Superior temporal gyrus (tissue), 1 donor: Measurements from ENCODE around the gene ORM2.
"Not testable (repeated sequence)": the region's sequence is repeated elsewhere in the genome, so short reads cannot be mapped to it uniquely, and the experiment has no call there.

ENCODE experiments used
- DNase-seq: peaks from one replicate; pipeline ENCODE4 v3.0.0-alpha.2; 2016; ENCODE audit errors: extremely low spot score

The ORM2 gene

DNA sequence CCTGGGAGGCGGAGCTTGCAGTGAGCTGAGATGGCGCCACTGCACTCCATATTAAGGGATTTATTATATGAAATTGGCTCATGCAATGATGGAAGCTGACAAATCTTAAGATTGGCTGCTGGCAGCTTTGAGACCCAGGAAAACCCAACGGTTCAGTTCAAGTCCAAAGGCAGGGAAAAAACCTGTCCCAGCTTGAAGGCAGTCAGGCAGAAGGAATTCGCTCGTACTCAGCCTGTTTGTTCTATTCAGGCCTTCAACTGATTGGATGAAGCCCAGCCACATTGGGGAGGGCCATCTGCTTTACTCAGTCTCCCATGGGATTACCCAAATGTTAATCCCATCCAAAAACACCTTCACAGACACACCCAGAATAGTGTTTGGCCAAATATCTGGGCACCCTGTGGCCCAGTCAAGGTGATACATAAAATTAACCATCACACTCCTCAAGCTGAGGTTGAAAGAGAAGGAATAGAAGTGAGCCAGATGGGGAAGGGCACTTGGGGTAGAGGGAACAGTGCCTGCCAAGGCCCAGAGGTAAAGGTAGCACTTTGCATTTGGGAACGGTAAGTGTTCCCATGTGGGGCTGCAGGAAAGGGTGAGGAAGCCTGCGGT, 15.3 kb upstream of the ORM2 start:
- DNase-seq = no peak

DNA sequence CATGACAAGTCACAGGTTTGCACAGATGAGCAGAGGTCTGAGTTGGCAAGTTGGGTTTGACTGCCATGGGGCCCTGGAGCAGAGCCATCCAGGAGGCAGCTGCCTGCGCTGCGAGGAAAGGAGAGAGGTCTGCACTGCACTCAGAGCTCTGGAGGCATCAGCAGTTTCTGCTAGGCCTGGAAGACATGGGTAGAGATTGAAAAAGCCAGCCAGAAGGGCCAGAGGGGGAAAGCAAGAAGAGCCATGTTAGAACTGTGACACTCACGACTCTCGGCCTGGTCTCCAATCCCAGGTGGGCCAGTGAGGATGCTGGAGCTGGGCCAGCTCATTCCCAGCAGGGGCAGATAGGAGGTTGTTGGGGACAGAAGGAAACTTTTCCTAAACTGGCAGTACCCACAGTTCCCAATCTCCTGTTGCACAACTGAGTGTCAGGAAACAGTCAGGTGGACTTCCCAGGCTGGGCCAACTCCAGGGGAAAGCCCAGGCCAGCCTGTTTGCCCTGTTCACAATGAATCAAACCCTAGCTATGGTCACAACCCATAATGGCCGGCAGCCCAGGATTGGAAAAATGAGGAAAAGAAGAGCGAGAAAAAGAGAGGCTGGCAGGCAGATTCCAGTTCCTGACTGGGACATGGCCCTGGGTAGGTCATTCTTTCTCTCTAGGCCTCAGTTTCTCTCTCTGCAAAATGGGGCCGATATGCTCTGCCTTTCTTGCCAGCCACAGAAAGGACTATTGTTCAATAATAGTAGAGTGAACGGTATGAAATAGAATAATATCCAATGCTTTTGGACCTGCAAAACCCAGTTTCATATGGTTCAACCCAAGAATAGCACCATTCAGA, 14.6 kb upstream of the ORM2 start:
- no peak for DNase-seq

DNA sequence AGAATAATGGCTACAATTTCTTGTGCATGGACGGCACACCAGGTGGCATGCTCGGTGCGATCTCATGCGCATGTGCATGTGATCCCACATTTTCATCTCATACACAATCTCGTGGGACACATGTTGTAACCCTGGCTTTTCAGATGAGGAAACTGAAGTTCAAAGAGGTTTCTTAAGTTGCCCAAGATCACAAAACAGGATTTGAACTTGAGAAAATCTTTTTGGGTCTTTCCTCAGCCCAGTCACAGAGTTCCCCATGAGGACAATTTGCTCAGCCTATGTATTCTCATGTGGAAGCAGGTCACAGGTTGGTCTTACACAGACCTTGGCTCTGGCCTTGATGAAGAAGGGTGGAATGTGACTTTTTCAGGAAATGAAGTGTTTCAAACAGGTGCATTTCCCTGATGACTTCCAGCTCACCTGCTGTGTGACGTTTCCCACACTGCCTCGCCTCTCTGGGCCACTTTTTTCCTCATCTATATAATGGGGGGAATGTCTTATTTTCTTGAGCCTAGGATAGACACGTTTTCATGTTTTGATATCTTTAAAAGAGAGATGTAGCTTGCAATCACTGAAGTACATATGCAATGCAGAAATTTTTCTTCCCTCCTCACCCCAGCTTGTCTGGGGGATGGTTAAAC, 13.8 kb upstream of the ORM2 start:
- no peak for DNase-seq

DNA sequence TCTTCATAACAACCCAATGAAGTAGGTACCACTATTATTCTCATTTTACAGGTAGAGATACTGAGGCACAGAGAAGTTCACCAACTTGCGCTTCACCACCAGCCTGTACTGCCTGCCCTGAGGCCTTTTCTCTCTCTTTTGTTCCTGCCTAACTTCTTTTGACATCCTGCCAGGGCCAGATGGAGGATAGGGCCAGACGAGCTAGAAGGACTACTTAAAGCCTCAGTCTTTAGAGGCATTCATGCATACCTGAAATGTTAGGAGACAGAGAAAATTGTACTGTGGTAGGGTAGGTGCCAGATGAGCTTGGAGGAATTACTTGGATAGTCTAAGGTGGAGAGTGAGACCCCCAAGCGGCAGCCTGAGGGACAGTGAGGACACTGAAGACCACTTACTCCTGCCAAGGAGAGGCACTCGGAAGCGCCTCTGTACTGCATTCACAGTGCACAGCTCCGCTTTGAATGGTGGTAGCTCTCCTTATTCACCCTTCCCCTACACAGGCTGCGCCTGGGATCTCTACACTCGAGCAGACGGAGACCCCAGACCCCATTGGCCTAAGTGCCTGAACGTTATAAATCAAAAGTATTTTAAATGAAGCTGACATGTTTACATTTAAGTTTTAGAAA, 13.0 kb upstream of the ORM2 start:
- no peak for DNase-seq

DNA sequence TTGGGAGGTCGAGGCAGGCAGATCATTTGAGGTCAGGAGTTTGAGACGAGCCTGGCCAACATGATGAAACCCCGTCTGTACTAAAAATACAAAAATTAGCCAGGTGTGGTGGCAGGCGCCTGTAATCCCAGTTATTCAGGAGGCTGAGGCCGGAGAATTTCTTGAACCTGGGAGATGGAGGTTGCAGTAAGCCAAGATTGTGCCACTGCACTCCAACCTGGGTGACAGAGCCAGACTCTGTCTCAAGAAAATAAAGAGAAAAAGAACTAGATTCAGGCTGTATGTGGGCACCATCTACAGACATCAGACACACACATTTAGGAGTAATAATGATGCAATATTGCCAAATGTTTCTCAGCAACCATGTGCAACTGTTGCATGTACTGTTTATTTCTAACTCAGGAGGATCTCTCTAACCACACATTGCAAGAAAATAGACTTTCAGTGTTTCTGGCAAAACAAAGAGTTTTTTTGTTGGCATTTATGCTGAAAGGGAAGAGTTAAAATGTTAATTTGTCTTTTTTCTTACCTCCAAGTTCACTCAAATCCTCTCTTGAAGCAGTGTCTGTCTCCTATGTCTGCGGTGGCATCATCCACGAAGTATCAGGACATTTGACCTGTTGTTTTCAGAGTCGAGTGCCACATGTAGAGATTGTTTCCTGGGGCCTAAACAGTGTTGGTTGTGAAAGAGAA, 11.9 kb upstream of the ORM2 start:
- DNase-seq = no peak

DNA sequence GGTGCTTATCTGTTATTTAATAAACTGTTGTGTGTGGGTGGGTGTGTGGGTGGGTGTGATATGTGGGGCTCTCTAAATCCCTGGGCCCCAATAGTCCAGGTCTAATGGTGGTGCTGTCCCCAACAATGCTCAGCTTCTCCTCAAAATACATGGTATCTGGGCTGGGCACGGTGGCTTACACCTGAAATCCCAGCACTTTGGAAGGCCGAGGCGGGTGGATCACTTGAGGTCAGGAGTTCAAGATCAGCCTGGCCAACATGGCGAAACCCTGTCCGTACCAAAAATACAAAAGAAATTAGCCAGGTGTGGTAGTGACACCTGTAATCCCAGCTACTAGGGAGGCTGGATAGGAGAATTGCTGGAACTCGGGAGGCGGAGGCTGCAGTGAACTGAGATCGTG, 11.3 kb upstream of the ORM2 start:
- no peak for DNase-seq

DNA sequence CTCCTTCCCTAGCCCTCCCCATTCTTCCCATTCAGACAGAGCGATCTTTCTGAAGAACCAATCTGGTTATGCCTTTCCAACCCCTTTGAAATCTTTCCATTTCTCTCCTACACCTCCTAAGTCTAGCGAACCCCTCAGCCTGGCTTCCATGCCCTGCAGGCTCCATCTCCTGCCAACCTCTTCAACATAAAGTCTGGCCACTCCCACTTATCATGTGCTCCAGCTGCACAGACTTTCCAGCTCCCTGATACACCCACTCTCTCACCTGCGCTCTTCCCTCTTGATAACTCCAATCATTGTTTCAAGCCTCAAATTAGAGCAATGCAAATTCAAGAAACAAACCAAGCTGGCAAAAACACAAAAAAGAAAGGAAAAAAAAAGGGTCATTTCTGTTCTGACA, 10.5 kb upstream of the ORM2 start:
- DNase-seq = no peak

DNA sequence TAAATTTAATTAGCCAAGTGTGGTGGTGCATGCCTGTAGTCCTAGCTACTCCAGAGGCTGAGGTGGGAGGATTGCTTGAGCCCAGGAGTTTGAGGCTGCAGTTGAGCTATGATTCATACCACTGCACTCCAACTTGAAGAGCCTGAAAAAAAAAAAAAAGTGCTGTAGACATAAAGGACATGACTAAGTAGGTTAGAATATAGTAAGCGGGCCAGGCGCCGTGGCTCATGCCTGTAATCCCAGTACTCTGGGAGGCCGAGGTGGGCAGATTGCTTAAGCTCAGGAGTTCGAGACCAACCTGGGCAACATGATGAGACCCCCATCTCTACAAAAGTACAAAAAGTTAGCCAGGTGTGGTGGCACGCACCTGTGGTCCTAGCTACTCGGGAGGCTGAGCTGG, 9.0 kb upstream of the ORM2 start:
- DNase-seq = not testable (repeated sequence)

DNA sequence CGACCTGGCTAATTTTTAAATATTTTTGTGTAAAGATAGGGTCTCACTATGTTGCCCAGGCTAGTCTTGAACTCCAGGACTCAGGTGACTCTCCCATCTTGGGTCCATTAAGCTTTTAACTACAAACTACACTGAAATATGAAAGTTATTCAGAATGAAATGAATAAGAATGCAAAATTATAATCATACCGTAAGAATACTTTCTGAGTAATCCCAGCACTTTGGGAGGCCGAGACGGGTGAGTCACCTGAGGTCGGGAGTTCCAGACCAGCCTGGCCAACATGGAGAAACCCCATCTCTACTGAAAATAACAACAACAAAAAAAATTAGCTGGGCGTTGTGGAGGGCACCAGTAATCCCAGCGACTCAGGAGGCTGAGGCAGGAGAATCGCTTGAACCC, 7.9 kb upstream of the ORM2 start:
- DNase-seq = no peak

DNA sequence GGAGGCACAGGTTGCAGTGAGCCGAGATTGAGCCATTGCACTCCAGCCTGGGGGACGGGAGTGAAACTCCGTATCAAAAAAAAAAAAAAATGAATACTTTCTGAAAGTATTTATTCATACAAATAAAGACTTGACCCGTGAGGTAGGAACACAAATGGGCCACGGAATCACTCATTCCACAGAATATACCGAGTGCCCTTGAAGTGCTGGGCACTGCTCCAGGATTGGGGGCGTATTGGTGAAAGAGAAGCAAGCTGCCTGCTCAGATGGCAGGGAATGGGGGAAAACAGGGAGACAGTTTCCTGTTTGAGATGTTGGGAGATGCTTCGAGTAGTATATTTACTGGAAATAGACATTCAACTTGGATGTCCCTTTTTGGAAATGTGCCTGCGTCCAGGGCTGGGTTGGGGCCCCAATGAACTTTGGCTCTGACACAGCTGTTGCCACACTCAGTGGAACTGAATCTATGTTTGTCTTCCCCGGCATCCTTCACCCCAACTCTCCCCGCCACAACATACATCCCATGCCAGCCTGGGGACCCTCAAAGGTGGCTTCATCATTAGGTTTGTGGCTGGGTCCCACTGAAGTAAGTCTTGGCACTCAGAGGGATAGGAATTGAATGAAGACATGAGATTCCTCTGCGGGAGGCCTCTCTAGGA, 7.4 kb upstream of the ORM2 start:
- not testable (repeated sequence) for DNase-seq

DNA sequence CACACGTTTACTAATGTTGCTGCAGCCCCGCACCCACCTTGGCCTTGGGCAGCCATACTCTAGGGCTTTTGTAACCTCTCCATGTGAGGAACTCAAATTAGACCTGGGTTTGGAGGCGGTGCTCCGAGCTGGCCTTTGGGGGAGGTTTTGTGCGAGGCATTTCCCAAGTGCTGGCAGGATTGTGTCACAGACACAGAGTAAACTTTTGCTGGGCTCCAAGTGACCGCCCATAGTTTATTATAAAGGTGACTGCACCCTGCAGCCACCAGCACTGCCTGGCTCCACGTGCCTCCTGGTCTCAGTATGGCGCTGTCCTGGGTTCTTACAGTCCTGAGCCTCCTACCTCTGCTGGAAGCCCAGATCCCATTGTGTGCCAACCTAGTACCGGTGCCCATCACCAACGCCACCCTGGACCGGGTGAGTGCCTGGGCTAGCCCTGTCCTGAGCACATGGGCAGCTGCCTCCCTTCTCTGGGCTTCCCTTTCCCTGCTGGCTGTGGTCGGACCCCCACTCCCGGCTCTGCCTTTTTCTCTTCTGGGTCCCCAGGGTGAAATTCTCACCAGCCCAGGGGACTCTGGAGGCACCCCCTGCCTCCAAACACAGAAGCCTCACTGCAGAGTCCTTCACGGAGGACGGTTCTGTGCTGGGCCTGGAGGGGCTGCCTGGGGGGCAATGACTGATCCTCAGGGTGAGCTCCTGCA, 6.7 kb upstream of the ORM2 start, which contains the start of gene ORM1:
TSS of gene ORM1 (plus strand) at position 268 of the 701 bp plus-strand sequence. CDS start at position 304, 36 bp downstream.
- not testable (repeated sequence) for DNase-seq

DNA sequence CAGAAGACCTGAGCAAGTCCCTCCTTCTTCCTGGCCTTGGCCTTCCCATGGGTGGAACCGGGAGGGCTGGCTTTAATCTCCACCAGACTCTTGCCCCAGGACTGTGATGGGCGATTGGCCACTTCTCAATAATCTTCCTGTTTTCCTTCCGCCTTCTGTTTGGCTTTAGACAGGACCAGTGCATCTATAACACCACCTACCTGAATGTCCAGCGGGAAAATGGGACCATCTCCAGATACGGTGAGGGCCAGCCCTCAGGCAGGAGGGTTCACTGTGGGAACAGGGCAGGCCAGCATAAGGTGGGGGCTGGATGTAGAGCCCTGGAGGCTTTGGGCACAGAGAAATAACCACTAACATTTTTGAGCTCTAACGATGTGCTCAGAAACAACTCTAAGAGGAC, 5.8 kb upstream of the ORM2 start:
- not testable (repeated sequence) for DNase-seq

DNA sequence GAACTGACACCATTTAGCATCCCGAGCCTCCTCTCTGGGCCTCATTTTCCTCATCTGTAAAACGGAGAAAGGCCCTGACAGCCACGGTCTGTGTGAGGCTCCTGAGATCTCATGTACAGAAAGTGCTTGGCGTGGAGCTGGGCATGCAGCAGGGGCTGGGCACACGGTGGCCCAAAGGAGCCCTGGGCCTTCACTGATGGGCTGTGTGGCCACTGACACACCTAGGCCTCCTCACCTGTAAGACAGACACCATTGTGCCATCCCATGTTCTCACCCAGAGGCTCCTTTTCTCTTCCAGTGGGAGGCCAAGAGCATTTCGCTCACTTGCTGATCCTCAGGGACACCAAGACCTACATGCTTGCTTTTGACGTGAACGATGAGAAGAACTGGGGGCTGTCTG, 5.2 kb upstream of the ORM2 start:
- no peak for DNase-seq

DNA sequence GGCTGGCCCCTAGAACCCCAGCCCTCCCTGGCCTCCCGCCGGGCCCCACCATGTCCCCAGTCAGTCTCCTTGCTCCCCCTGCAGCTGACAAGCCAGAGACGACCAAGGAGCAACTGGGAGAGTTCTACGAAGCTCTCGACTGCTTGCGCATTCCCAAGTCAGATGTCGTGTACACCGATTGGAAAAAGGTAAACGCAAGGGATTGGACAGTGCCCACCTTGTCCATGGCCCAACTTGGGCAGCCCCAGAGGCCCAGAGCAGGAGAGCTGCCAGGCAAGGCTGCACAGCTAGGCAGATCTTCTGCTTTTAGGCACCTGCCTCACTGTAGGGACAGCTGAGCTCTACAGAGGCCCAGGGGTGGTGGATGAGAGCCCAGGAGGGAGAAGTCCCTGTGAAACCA, 4.7 kb upstream of the ORM2 start:
- not testable (repeated sequence) for DNase-seq

DNA sequence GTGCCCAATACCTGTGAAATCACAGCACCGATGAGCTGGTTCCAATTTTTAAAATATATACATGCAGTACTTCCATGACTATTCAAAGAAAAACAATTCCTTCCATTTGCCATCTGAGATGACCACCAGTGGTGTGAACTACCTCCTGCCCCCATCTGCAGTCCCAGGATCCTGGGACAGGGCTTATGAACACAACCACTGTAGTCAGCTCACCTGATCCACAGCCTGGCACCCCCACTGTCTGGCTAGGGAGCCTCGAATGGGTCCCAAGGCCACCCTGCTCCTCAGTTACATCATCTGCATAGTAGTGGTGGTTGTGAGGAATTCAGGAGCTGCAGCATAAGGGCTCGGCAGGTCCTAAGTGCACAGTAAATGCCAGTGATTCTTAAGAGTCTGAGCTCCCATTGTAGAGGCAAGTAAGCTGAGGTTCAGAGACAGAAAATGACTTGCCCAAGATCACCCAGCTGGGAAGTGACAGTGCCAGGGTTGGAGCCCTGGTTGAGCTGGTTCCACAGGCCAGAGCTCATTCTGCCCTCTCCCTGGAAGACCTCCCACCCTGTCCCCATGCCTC, 3.9 kb upstream of the ORM2 start:
- DNase-seq = not testable (repeated sequence)

DNA sequence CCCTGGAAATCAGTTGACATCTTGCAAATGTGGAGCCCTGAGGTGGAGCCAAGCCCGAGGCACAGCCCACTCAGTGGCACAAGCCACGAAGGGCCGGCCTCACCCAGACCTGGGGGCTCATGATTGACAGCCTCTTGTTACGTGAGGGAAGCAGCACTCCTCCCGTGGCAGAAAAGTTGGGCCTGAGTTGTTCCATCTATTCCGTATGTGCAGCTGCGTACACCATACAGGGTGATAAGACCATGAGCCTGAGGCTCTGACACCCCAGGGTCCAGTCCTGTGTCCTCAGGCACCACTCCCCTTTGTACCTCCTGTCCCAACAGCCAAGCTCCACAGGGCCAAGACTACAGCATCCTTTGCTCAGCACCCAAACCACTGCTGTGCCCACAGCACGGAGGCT, 1.9 kb upstream of the ORM2 start:
- DNase-seq = no peak

DNA sequence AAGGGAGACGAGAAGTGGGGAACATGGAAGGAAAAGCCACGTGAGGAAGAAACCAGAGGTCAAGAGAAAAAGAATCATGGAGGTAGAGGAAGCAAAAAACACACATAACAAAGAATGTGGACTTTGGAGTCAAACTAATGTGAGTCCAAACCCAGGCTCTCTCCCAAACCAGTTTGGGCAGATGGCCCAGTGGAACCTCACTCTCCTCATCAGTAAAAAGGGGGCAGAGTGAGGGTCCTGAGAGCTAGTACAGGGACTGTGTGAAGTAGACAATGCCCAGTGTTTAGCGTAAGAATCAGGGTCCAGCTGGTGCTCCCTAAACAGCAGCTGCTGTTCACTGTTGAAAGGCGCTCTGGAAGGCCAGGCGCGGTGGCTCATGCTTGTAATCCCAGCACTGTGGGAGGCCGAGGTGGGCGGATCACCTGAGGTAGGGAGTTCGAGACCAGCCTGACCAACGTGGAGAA, 1.3 kb upstream of the ORM2 start:
- not testable (repeated sequence) for DNase-seq

DNA sequence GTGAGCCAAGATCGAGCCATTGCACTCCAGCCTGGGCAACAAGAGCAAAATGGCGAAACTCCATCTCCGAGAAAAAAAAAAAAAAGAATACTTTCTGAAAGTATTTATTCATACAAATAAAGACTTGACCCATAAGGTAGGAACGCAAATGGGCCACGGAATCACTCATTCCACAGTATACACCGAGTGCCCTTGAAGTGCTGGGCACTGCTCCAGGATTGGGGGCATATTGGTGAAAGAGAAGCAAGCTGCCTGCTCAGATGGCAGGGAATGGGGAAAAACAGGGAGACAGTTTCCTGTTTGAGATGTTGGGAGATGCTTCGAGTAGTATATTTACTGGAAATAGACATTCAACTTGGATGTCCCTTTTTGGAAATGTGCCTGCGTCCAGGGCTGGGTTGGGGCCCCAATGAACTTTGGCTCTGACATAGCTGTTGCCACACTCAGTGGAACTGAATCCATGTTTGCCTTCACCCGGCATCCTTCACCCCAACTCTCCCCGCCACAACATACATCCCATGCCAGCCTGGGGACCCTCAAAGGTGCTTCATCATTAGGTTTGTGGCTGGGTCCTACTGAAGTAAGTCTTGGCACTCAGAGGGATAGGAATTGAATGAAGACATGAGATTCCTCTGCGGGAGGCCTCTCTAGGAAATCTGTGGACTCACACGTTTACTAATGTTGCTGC, 588 bp upstream of the ORM2 start:
- not testable (repeated sequence) for DNase-seq

DNA sequence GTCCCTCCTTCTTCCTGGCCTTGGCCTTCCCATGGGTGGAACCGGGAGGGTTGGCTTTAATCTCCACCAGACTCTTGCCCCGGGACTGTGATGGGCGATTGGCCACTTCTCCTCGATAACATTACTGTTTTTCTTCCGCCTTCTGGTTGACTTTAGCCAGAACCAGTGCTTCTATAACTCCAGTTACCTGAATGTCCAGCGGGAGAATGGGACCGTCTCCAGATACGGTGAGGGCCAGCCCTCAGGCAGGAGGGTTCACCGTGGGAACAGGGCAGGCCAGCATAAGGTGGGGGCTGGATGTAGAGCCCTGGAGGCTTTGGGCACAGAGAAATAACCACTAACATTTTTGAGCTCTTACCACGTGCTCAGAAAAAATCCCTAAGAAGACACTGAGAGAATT, 967 bp downstream of the ORM2 start:
- no peak for DNase-seq
